ENCODE measurements around the gene JMJD1C. TPM values are rescaled to one million over a fixed set of nuclear protein-coding genes. Genes with fewer than 3 reads are reported as not detected.
"Not testable (repeated sequence)": the region's sequence is repeated elsewhere in the genome, so short reads cannot be mapped to it uniquely, and the experiment has no call there.

Gene JMJD1C
- total RNA-seq, 1 donor from 2014 or later = 143 TPM

DNA sequence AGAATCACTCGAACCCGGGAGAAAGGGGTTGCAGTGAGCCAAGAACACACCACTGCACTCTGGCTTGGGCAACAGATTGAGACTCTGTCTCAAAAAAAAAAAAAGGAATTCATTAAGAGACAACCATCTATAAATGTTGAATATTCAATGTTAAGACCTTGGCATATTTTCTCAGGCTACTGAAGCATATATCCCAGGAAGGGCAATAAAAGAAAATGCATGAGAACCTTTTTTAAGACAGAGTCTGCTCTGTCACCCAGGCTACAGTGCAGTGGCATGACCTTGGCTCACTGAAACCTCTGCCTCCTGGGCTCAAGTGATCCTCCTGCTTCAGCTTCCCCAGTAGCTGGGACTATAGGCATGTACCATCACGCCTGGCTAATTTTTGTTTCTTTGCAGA lies 165.0 kb downstream of the JMJD1C start:
- Mint-ChIP-seq H3K4me1 (peaks cover 16% of the 10 kb centered on the region), H3K27ac (no peak overlapping the region), H3K36me3 (peaks cover 5% of the 10 kb centered on the region), H3K27me3 (ENCODE audit: insufficient read depth, low read depth) (peaks cover 4% of the 10 kb centered on the region), H3K4me3 (no peak overlapping the region), H3K9me3 (no peaks in the 10 kb centered on the region)
- Histone ChIP-seq H2AFZ (replicated peaks) (no peak overlapping the region), H3K9ac (no peak overlapping the region), H4K20me1 (ENCODE audit: low read depth) (peaks cover 37% of the 10 kb centered on the region), H3K4me3 (no peak overlapping the region), H3K79me2 (ENCODE audit: low read depth) (peaks cover 64% of the 10 kb centered on the region), H3K27ac (no peak overlapping the region), H3F3A (ENCODE audit: low read depth) (no peaks in the 10 kb centered on the region), H3K36me3 (no peaks in the 10 kb centered on the region), H3K9me3 (ENCODE audit: low read depth) (no peaks in the 10 kb centered on the region), H3K27me3 (no peaks in the 10 kb centered on the region), H3K4me1 (no peaks in the 10 kb centered on the region), H3K4me2 (no peak overlapping the region)
- no peak for DNase-seq (ENCODE audit: low spot score)
- TF ChIP-seq EZH2phosphoT487 (IDR thresholded peaks at IDR 0.05) (no peak), CTCF (IDR thresholded peaks at IDR 0.05) (no peak), EZH2 (IDR thresholded peaks at IDR 0.05) (no peak)

- H3K9me3 ChIP-seq (ENCODE audit: low read depth) = no peaks in the 10 kb centered on the region
- H3K79me2 ChIP-seq (ENCODE audit: low read depth) = peaks cover 71% of the 10 kb centered on the region
- H3K4me3 ChIP-seq = no peak overlapping the region
- no peak overlapping the region for H3K4me2 ChIP-seq
- no peaks in the 10 kb centered on the region for H3K4me1 ChIP-seq
- H3K27ac ChIP-seq = no peak overlapping the region
- no peak overlapping the region for H3K27ac Mint-ChIP-seq
- no peak for TF ChIP-seq CTCF (IDR thresholded peaks at IDR 0.05)
- no peak for TF ChIP-seq EZH2 (IDR thresholded peaks at IDR 0.05)
- H3K27me3 ChIP-seq = no peaks in the 10 kb centered on the region
- no peak overlapping the region for H3K4me3 Mint-ChIP-seq
- no peaks in the 10 kb centered on the region for H3K36me3 ChIP-seq
- peaks cover 2% of the 10 kb centered on the region for H3K27me3 Mint-ChIP-seq (ENCODE audit: insufficient read depth, low read depth)
- DNase-seq (ENCODE audit: low spot score) = no peak
- H3K36me3 Mint-ChIP-seq = peaks cover 2% of the 10 kb centered on the region
- H4K20me1 ChIP-seq (ENCODE audit: low read depth) = peaks cover 37% of the 10 kb centered on the region
- H3K9me3 Mint-ChIP-seq = no peaks in the 10 kb centered on the region
- H3K4me1 Mint-ChIP-seq = peaks cover 14% of the 10 kb centered on the region
- H3K9ac ChIP-seq = no peak overlapping the region
- H3F3A ChIP-seq (ENCODE audit: low read depth) = no peaks in the 10 kb centered on the region
- H2AFZ ChIP-seq (replicated peaks) = no peak overlapping the region
These were observed 167.8 kb downstream of the JMJD1C start for GRCh38 chr10:63297941-63298340.

DNA sequence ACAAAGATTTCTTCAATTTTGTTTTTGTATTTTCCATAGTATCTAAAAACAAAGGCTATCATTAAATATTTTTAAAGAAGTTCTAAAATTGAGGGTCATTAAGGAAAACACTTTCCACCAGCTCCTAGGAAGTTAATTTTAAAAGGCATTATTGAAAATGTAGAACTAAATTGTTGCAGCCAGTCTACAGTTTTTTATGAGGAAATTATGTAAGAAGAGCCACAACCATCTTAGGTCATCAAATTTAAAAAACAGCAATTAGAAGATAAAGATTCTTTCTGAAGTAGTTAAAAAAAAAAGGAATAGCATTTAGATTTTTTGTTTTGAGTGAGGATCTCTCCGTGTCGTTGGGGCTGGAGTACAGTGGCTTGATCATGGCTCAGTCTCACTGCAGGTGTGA lies 171.0 kb downstream of the JMJD1C start:
- peaks cover 2% of the 10 kb centered on the region for H3K4me1 Mint-ChIP-seq
- no peak overlapping the region for H3K27ac Mint-ChIP-seq

GRCh38 chr10:63292847-63293246 lies 172.9 kb downstream of the JMJD1C start:
- H3K9me3 ChIP-seq (ENCODE audit: low read depth); H3K27ac Mint-ChIP-seq; DNase-seq (ENCODE audit: low spot score); H2AFZ ChIP-seq (replicated peaks); H3K4me1 ChIP-seq; H3K27ac ChIP-seq; H3K9me3 Mint-ChIP-seq; H3K4me2 ChIP-seq; H4K20me1 ChIP-seq (ENCODE audit: low read depth); H3K27me3 Mint-ChIP-seq (ENCODE audit: insufficient read depth, low read depth); H3K9ac ChIP-seq; H3K36me3 Mint-ChIP-seq; H3K4me3 Mint-ChIP-seq; H3K36me3 ChIP-seq; H3F3A ChIP-seq (ENCODE audit: low read depth); H3K4me3 ChIP-seq; H3K27me3 ChIP-seq; H3K4me1 Mint-ChIP-seq: not testable (repeated sequence)
- peaks cover 69% of the 10 kb centered on the region for H3K79me2 ChIP-seq (ENCODE audit: low read depth)

More for the DNA sequence above, 171.0 kb downstream of the JMJD1C start:
- H3K9ac ChIP-seq = no peak overlapping the region
- Mint-ChIP-seq H3K27me3 (ENCODE audit: insufficient read depth, low read depth) (no peaks in the 10 kb centered on the region), H3K4me3 (no peak overlapping the region), H3K9me3 (no peaks in the 10 kb centered on the region), H3K36me3 (no peaks in the 10 kb centered on the region)
- H3K4me3 ChIP-seq = no peak overlapping the region
- no peak overlapping the region for H3K4me2 ChIP-seq
- H3K4me1 ChIP-seq = no peaks in the 10 kb centered on the region
- H3K79me2 ChIP-seq (ENCODE audit: low read depth) = peaks cover 71% of the 10 kb centered on the region
- H3K27me3 ChIP-seq = no peaks in the 10 kb centered on the region
- H2AFZ ChIP-seq (replicated peaks) = no peak overlapping the region
- H3K9me3 ChIP-seq (ENCODE audit: low read depth) = no peaks in the 10 kb centered on the region
- TF ChIP-seq EZH2 (IDR thresholded peaks at IDR 0.05) = no peak
- TF ChIP-seq CTCF (IDR thresholded peaks at IDR 0.05) = no peak
- no peak for TF ChIP-seq EZH2phosphoT487 (IDR thresholded peaks at IDR 0.05)
- H3F3A ChIP-seq (ENCODE audit: low read depth) = no peaks in the 10 kb centered on the region
- no peak overlapping the region for H3K27ac ChIP-seq
- H4K20me1 ChIP-seq (ENCODE audit: low read depth) = peaks cover 20% of the 10 kb centered on the region
- H3K36me3 ChIP-seq = no peaks in the 10 kb centered on the region
- no peak for DNase-seq (ENCODE audit: low spot score)
